CD8-positive, alpha-beta memory T cell (primary cell): ENCODE results near the gene ANKRD17. TPM values are rescaled to one million over a fixed set of nuclear protein-coding genes. Genes with fewer than 3 reads are reported as not detected.
"Not testable (repeated sequence)": the region's sequence is repeated elsewhere in the genome, so short reads cannot be mapped to it uniquely, and the experiment has no call there.

ENCODE experiments used
- CTCF ChIA-PET: fragments of 350-600 bp; sonication (Branson Sonifier 250); formaldehyde crosslinking; loops from one replicate; lab custom pipeline; 2021; ENCODE audit warnings: antibody characterized with exemption; lab: Charles Lee
- POLR2A ChIA-PET: fragments of 350-600 bp; sonication (Branson Sonifier 250); formaldehyde crosslinking; loops from one replicate; lab custom pipeline; 2021; ENCODE audit warnings: antibody characterized with exemption; lab: Charles Lee
- DNase-seq, 5 donors: peaks; one replicate each; pipeline versions ENCODE4 v3.0.0 to v3.0.0-alpha.2; 2020 to 2022; ENCODE audit warnings: mixed read lengths in 1 of 5
- H3K27ac ChIP-seq: one replicate; pipeline ENCODE4 v1.7.0; 2013; ENCODE audit warnings: low read depth, mild to moderate bottlenecking, low read length, moderate library complexity
- H3K27me3 ChIP-seq: 2 replicates; pipeline ENCODE4 v1.7.0; 2013; ENCODE audit warnings: low read length, mild to moderate bottlenecking; ENCODE audit not compliant: insufficient read depth, poor library complexity, severe bottlenecking
- H3K36me3 ChIP-seq: 2 replicates; pipeline ENCODE4 v1.7.0; 2013; ENCODE audit warnings: mild to moderate bottlenecking, low read length, moderate library complexity; ENCODE audit not compliant: insufficient read depth
- H3K4me1 ChIP-seq: 2 replicates; pipeline ENCODE4 v1.7.0; 2013; ENCODE audit warnings: mild to moderate bottlenecking, low read length, moderate library complexity; ENCODE audit not compliant: insufficient read depth
- H3K4me3 ChIP-seq: 2 replicates; pipeline ENCODE4 v1.7.0; 2013; ENCODE audit warnings: mild to moderate bottlenecking, low read length
- H3K9me3 ChIP-seq: 2 replicates; pipeline ENCODE4 v1.7.0; 2013; ENCODE audit warnings: mild to moderate bottlenecking, low read length
- H3K27ac Mint-ChIP-seq, 8 donors: one replicate each; pipeline ENCODE4 v1.8.0; 2020 to 2021; ENCODE audit warnings: mixed read lengths in 8 of 8, mild to moderate bottlenecking in 6 of 8, inconsistent platforms in 3 of 8, moderate library complexity in 3 of 8
- H3K27me3 Mint-ChIP-seq, 2 donors: one replicate each; pipeline ENCODE4 v1.8.0; 2020 to 2021; ENCODE audit warnings: mixed read lengths in 2 of 2, mild to moderate bottlenecking in 1 of 2, moderate library complexity in 1 of 2
- H3K36me3 Mint-ChIP-seq, 3 donors: one replicate each; pipeline ENCODE4 v1.8.0; 2020 to 2021; ENCODE audit warnings: mixed read lengths in 3 of 3, inconsistent platforms in 1 of 3, mild to moderate bottlenecking in 1 of 3
- H3K4me1 Mint-ChIP-seq, 3 donors: one replicate each; pipeline ENCODE4 v1.8.0; 2020 to 2021; ENCODE audit warnings: mixed read lengths in 3 of 3, inconsistent platforms in 1 of 3, mild to moderate bottlenecking in 1 of 3
- H3K4me3 Mint-ChIP-seq, 7 donors: one replicate each; pipeline ENCODE4 v1.8.0; 2020 to 2021; ENCODE audit warnings: mixed read lengths in 7 of 7, mild to moderate bottlenecking in 6 of 7, moderate library complexity in 4 of 7, inconsistent platforms in 2 of 7
- H3K9me3 Mint-ChIP-seq, 5 donors: one replicate each; pipeline ENCODE4 v1.8.0; 2020 to 2022; ENCODE audit warnings: mixed read lengths in 5 of 5, mild to moderate bottlenecking in 3 of 5, moderate library complexity in 2 of 5, inconsistent platforms in 1 of 5
- polyA plus RNA-seq: library from polyadenylated mRNA; unstranded; fragments of 300-500 nt; fragmentation: Illumina TruSeq; gene quantifications from one replicate; pipeline ENCODE4 v1.2.3, GENCODE V29; 2021
- total RNA-seq, 2 experiments: library from RNA; stranded (reverse); gene quantifications; one replicate each; pipeline ENCODE4 v1.2.3, GENCODE V29; 2021

ANKRD17 gene
- total and polyA plus RNA-seq, 3 experiments from 2014 or later = 15.7 to 61.9 (median 57.6) TPM

- H3K9me3 Mint-ChIP-seq = no peaks in the 10 kb centered on the region
Measured at GRCh38 chr4:73212982-73213730, 45.4 kb downstream of the ANKRD17 start.

DNA sequence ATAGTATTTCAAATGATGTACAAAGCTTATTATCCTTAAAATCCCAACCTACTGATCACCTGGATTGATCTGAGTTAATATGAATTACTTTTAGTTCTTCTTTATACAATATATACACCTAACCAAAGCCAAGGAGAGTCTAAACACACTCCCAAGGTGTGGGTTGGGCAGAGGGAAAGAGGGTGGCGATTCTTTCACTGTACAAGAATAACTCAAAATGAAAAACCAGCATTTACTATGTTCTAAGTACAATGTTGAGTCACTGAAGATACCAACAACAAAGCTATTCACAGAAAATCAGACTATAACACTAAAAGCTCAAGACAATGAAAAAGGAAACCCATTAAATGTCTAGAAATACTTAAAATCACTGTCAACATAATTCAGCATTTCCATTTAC, 46.6 kb downstream of the ANKRD17 start:
- Mint-ChIP-seq H3K27me3 (no peaks in the 10 kb centered on the region), H3K4me1 (peaks cover 43 to 71% (median 53%) of the 10 kb centered on the region in 3 donors), H3K36me3 (peaks cover 0 to 30% (median 8%) of the 10 kb centered on the region in 3 donors), H3K4me3 (no peak overlapping the region), H3K9me3 (no peaks in the 10 kb centered on the region), H3K27ac (peak overlapping the region in 1 of 8 donors; percentile 42)
- H3K27ac ChIP-seq = no peak overlapping the region
- H3K4me1 ChIP-seq = peaks cover 6% of the 10 kb centered on the region
- CTCF ChIA-PET = interaction anchor here (1.0 to 1.4 kb wide), 3 partner anchors 11 to 84 kb away, joined by 3 read pairs; partner anchors contain the start of gene ANKRD17
- H3K9me3 ChIP-seq = no peaks in the 10 kb centered on the region
- H3K27me3 ChIP-seq = no peaks in the 10 kb centered on the region
- POLR2A ChIA-PET = interaction anchor here (0.7 kb wide), 1 partner anchor 10 kb away, joined by 5 read pairs; no protein-coding TSS in a partner anchor
- no peak for DNase-seq
- H3K36me3 ChIP-seq = peaks cover 6% of the 10 kb centered on the region
- no peak overlapping the region for H3K4me3 ChIP-seq

More at GRCh38 chr4:73212982-73213730, 45.4 kb downstream of the ANKRD17 start:
- Mint-ChIP-seq H3K4me1 (peaks cover 47 to 77% (median 55%) of the 10 kb centered on the region in 3 donors), H3K4me3 (no peak overlapping the region), H3K36me3 (peaks cover 0 to 29% (median 5%) of the 10 kb centered on the region in 3 donors), H3K27me3 (no peaks in the 10 kb centered on the region), H3K27ac (no peak overlapping the region)
- CTCF ChIA-PET = interaction anchor here (1.3 kb wide), 1 partner anchor 85 kb away, joined by 3 read pairs; no protein-coding TSS in a partner anchor
- Histone ChIP-seq H3K27ac (no peak overlapping the region), H3K4me3 (no peak overlapping the region), H3K9me3 (no peaks in the 10 kb centered on the region), H3K27me3 (no peaks in the 10 kb centered on the region), H3K4me1 (peaks cover 7% of the 10 kb centered on the region), H3K36me3 (peaks cover 6% of the 10 kb centered on the region)
- POLR2A ChIA-PET = no interaction called here
- no peak for DNase-seq

DNA sequence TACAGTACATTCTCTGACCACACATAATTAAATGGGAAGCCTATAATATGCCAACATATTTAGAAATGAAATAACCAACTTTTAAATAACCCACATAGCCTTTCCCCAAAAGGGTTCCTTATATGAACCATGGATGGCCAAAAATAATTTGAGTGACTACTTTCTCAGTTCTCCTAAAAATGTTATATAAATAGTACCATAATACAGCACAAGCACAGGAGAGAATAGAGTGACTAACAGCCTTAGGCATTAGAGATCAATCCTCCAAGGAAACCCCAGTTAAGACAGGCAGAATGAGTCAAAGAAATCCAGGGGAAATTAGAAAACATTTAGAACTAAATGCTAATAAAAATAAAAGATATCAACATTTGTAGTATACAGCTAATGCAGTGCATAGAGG, 50.2 kb downstream of the ANKRD17 start:
- no peaks in the 10 kb centered on the region for H3K27me3 Mint-ChIP-seq
- ChIA-PET POLR2A (no interaction called here), CTCF (no interaction called here)
- no peak overlapping the region for H3K27ac Mint-ChIP-seq
- Histone ChIP-seq H3K4me3 (no peak overlapping the region), H3K36me3 (peaks cover 5% of the 10 kb centered on the region), H3K9me3 (no peaks in the 10 kb centered on the region), H3K27ac (no peak overlapping the region), H3K4me1 (peaks cover 3% of the 10 kb centered on the region), H3K27me3 (no peaks in the 10 kb centered on the region)
- no peak overlapping the region for H3K4me3 Mint-ChIP-seq
- DNase-seq = no peak
- H3K4me1 Mint-ChIP-seq = peaks cover 51 to 66% (median 63%) of the 10 kb centered on the region in 3 donors
- peaks cover 0 to 5% (median 4%) of the 10 kb centered on the region in 5 donors for H3K9me3 Mint-ChIP-seq
- peaks cover 8 to 36% (median 8%) of the 10 kb centered on the region in 3 donors for H3K36me3 Mint-ChIP-seq

GRCh38 chr4:73206236-73206635, 52.4 kb downstream of the ANKRD17 start:
- ChIA-PET POLR2A (no interaction called here), CTCF (no interaction called here)
- no peak for DNase-seq
- Mint-ChIP-seq H3K36me3 (peaks cover 11 to 40% (median 24%) of the 10 kb centered on the region in 3 donors), H3K4me3 (peak overlapping the region in 1 of 7 donors; percentile 9), H3K27me3 (no peaks in the 10 kb centered on the region), H3K4me1 (peaks cover 49 to 66% (median 59%) of the 10 kb centered on the region in 3 donors), H3K27ac (peak overlapping the region in 5 of 8 donors; percentile 6 to 75 (median 47)), H3K9me3 (peaks cover 3 to 20% (median 13%) of the 10 kb centered on the region in 5 donors)
- Histone ChIP-seq H3K36me3 (no peaks in the 10 kb centered on the region), H3K27me3 (no peaks in the 10 kb centered on the region), H3K9me3 (no peaks in the 10 kb centered on the region), H3K27ac (no peak overlapping the region), H3K4me3 (no peak overlapping the region), H3K4me1 (peaks cover 3% of the 10 kb centered on the region)

GRCh38 chr4:73205482-73205881, 53.1 kb downstream of the ANKRD17 start:
- H3K4me1 ChIP-seq = peaks cover 3% of the 10 kb centered on the region
- Mint-ChIP-seq H3K27ac (peak overlapping the region in 2 of 8 donors; percentile 1 to 28), H3K36me3 (peaks cover 11 to 39% (median 24%) of the 10 kb centered on the region in 3 donors), H3K4me1 (peaks cover 47 to 65% (median 57%) of the 10 kb centered on the region in 3 donors), H3K9me3 (peaks cover 3 to 20% (median 13%) of the 10 kb centered on the region in 5 donors), H3K27me3 (no peaks in the 10 kb centered on the region), H3K4me3 (no peak overlapping the region)
- CTCF ChIA-PET = no interaction called here
- H3K9me3 ChIP-seq = no peaks in the 10 kb centered on the region
- no peak for DNase-seq
- no peak overlapping the region for H3K27ac ChIP-seq
- H3K27me3 ChIP-seq = no peaks in the 10 kb centered on the region
- H3K4me3 ChIP-seq = no peak overlapping the region
- H3K36me3 ChIP-seq = no peaks in the 10 kb centered on the region
- POLR2A ChIA-PET = no interaction called here

GRCh38 chr4:73203976-73204375, 54.6 kb downstream of the ANKRD17 start:
- H3K4me3 ChIP-seq, CTCF ChIA-PET, DNase-seq, H3K4me1 ChIP-seq, H3K27ac Mint-ChIP-seq, H3K27ac ChIP-seq, H3K27me3 Mint-ChIP-seq, H3K4me3 Mint-ChIP-seq, H3K9me3 ChIP-seq, H3K36me3 ChIP-seq, H3K27me3 ChIP-seq, POLR2A ChIA-PET: not testable (repeated sequence)
- peaks cover 42 to 63% (median 63%) of the 10 kb centered on the region in 3 donors for H3K4me1 Mint-ChIP-seq
- H3K9me3 Mint-ChIP-seq = peaks cover 3 to 20% (median 13%) of the 10 kb centered on the region in 5 donors
- H3K36me3 Mint-ChIP-seq = peaks cover 11 to 41% (median 24%) of the 10 kb centered on the region in 3 donors

- Histone ChIP-seq H3K27ac (no peak overlapping the region), H3K4me1 (peaks cover 7% of the 10 kb centered on the region), H3K36me3 (no peaks in the 10 kb centered on the region), H3K4me3 (no peak overlapping the region), H3K9me3 (no peaks in the 10 kb centered on the region), H3K27me3 (no peaks in the 10 kb centered on the region)
- Mint-ChIP-seq H3K27ac (no peak overlapping the region), H3K27me3 (no peaks in the 10 kb centered on the region), H3K9me3 (peaks cover 0 to 5% (median 0%) of the 10 kb centered on the region in 5 donors), H3K36me3 (peaks cover 0 to 10% (median 9%) of the 10 kb centered on the region in 3 donors), H3K4me1 (peaks cover 43 to 74% (median 62%) of the 10 kb centered on the region in 3 donors), H3K4me3 (no peak overlapping the region)
- DNase-seq = no peak
- CTCF ChIA-PET = no interaction called here
- POLR2A ChIA-PET = no interaction called here
Measured at GRCh38 chr4:73197220-73197619, 61.4 kb downstream of the ANKRD17 start.

GRCh38 chr4:73194064-73194463, 64.5 kb downstream of the ANKRD17 start:
- POLR2A ChIA-PET = no interaction called here
- Mint-ChIP-seq H3K27me3 (no peaks in the 10 kb centered on the region), H3K27ac (peak overlapping the region in 1 of 8 donors; percentile 25)

More at GRCh38 chr4:73194064-73194463, 64.5 kb downstream of the ANKRD17 start:
- Histone ChIP-seq H3K36me3 (no peaks in the 10 kb centered on the region), H3K4me1 (peaks cover 7% of the 10 kb centered on the region), H3K4me3 (no peak overlapping the region), H3K27ac (no peak overlapping the region), H3K27me3 (no peaks in the 10 kb centered on the region), H3K9me3 (no peaks in the 10 kb centered on the region)
- CTCF ChIA-PET = no interaction called here
- Mint-ChIP-seq H3K4me3 (no peak overlapping the region), H3K9me3 (no peaks in the 10 kb centered on the region), H3K36me3 (peaks cover 4 to 11% (median 8%) of the 10 kb centered on the region in 3 donors), H3K4me1 (peaks cover 39 to 67% (median 61%) of the 10 kb centered on the region in 3 donors)
- no peak for DNase-seq
